T-cell (primary cell): ENCODE results near the gene ADAMTS13. TPM values are rescaled to one million over a fixed set of nuclear protein-coding genes. Genes with fewer than 3 reads are reported as not detected.

Experiments
- ATAC-seq, 4 experiments: fragments of 200-7000 bp in 3 of 4; fragments of 150-1000 bp in 1 of 4; cut with Tn5 transposase; replicated peaks in 1 of 4; 1 replicate in 3 of 4; 2 replicates in 1 of 4; pipeline ENCODE4 v1.10.0; 2021; ENCODE audit warnings: moderate library complexity in 3 of 4, mild to moderate bottlenecking in 2 of 4, moderate number of reproducible peaks in 1 of 4
- CTCF ChIA-PET, 2 donors: fragments of 300-600 bp; sonication (Branson Sonifier 250); formaldehyde crosslinking; loops; one replicate each; lab custom pipeline; 2022; ENCODE audit warnings: antibody characterized with exemption in 2 of 2; lab: Charles Lee
- POLR2A ChIA-PET, 2 donors: fragments of 300-600 bp; sonication (Branson Sonifier 250); formaldehyde crosslinking; loops; one replicate each; lab custom pipeline; 2022; ENCODE audit warnings: antibody characterized with exemption in 2 of 2; lab: Charles Lee
- DNase-seq, 35 experiments: peaks; one replicate each; pipeline versions ENCODE4 v3.0.0 to v3.0.0-alpha.2; 2013 to 2023
- H3K27ac ChIP-seq: one replicate; pipeline ENCODE4 v1.5.1; 2013; ENCODE audit warnings: low read length
- H3K27me3 ChIP-seq, 2 experiments: replicated peaks in 1 of 2; 1 replicate in 1 of 2; 2 replicates in 1 of 2; pipeline versions ENCODE4 v1.6.1 to v1.7.0; 2013; ENCODE audit warnings: low read length in 1 of 2, mixed read lengths in 1 of 2; ENCODE audit not compliant: control insufficient read depth in 2 of 2, insufficient read depth in 2 of 2; ENCODE audit errors: extremely low read depth in 1 of 2
- H3K36me3 ChIP-seq, 2 donors: 1 replicate in 1 of 2; 2 replicates in 1 of 2; pipeline versions ENCODE4 v1.6.1 to v1.7.0; 2013; ENCODE audit warnings: low read length in 1 of 2; ENCODE audit not compliant: control insufficient read depth in 2 of 2, insufficient read depth in 1 of 2; ENCODE audit errors: extremely low read depth in 1 of 2
- H3K4me1 ChIP-seq, 2 experiments: 1 replicate in 1 of 2; 2 replicates in 1 of 2; pipeline versions ENCODE4 v1.6.1 to v1.7.0; 2013; ENCODE audit warnings: low read length in 2 of 2, mixed read lengths in 1 of 2; ENCODE audit not compliant: insufficient read depth in 2 of 2, control insufficient read depth in 1 of 2; ENCODE audit errors: extremely low read depth in 1 of 2
- H3K4me3 ChIP-seq, 2 donors: 1 replicate in 1 of 2; 2 replicates in 1 of 2; pipeline versions ENCODE4 v1.5.1 to v1.7.0; 2013; ENCODE audit warnings: mild to moderate bottlenecking in 2 of 2, low read length in 1 of 2, moderate library complexity in 1 of 2; ENCODE audit not compliant: control insufficient read depth in 1 of 2; ENCODE audit errors: extremely low read depth in 1 of 2
- H3K9me3 ChIP-seq: 2 replicates; pipeline ENCODE4 v1.7.0; 2013
- H3K27ac Mint-ChIP-seq, 2 donors: one replicate each; pipeline ENCODE4 v1.8.0; 2020 to 2021; ENCODE audit warnings: mild to moderate bottlenecking in 2 of 2, mixed read lengths in 2 of 2
- H3K27me3 Mint-ChIP-seq, 2 donors: one replicate each; pipeline ENCODE4 v1.8.0; 2021 to 2022; ENCODE audit warnings: mixed read lengths in 2 of 2
- H3K36me3 Mint-ChIP-seq: one replicate; pipeline ENCODE4 v1.8.0; 2021; ENCODE audit warnings: mixed read lengths
- H3K4me1 Mint-ChIP-seq, 3 donors: one replicate each; pipeline ENCODE4 v1.8.0; 2020 to 2022; ENCODE audit warnings: mixed read lengths in 3 of 3, mild to moderate bottlenecking in 1 of 3
- H3K4me3 Mint-ChIP-seq, 3 donors: one replicate each; pipeline ENCODE4 v1.8.0; 2020 to 2022; ENCODE audit warnings: mild to moderate bottlenecking in 3 of 3, mixed read lengths in 3 of 3, moderate library complexity in 3 of 3
- H3K9me3 Mint-ChIP-seq, 3 donors: one replicate each; pipeline ENCODE4 v1.8.0; 2020 to 2022; ENCODE audit warnings: mixed read lengths in 3 of 3
- WGBS: methylation state at CpG from one replicate; pipeline ENCODE4 v1.1.5; 2013; ENCODE audit warnings: missing lambda C conversion rate; ENCODE audit not compliant: insufficient coverage; 5-methylcytosine and 5-hydroxymethylcytosine counted together
- total RNA-seq, 35 experiments: library from RNA in 6 of 35; stranded (reverse) in 6 of 35; fragments of 120-200 nt in 1 of 35; gene quantifications; one replicate each; pipeline versions ENCODE4 v1.2.1 to v1.2.4 and lab custom pipeline; 2013 to 2026

Gene ADAMTS13
- total RNA-seq, 5 donors from 2014 or later (not counting 1 experiment from before 2014, with no cell fraction given): 1.3 to 3.3 (median 2.4) TPM

- H3K27me3 ChIP-seq: peaks cover 0 to 51% of the 10 kb centered on the region in 2 experiments
- no peak overlapping the region for H3K4me3 ChIP-seq
- H3K27ac Mint-ChIP-seq: no peak overlapping the region
- DNase-seq (no peak), ATAC-seq (peak in 1 of 4 experiments; percentile 12)
- no peaks in the 10 kb centered on the region for H3K9me3 Mint-ChIP-seq
- H3K4me3 Mint-ChIP-seq: no peak overlapping the region
- ChIA-PET CTCF (no interaction called here), POLR2A (no interaction called here)
- H3K36me3 ChIP-seq: no peaks in the 10 kb centered on the region
- peaks cover 0 to 13% of the 10 kb centered on the region in 2 donors for H3K27me3 Mint-ChIP-seq
- no peaks in the 10 kb centered on the region for H3K36me3 Mint-ChIP-seq
- H3K4me1 ChIP-seq: no peaks in the 10 kb centered on the region
- H3K27ac ChIP-seq: no peak overlapping the region
- no peaks in the 10 kb centered on the region for H3K9me3 ChIP-seq
- 90% methylated on average over 23 of the region's 23 CpGs for WGBS
- no peaks in the 10 kb centered on the region for H3K4me1 Mint-ChIP-seq
Measured at GRCh38 chr9:133493845-133494540, 71.8 kb downstream of the ADAMTS13 start.

- Mint-ChIP-seq H3K27me3 (peaks cover 0 to 12% of the 10 kb centered on the region in 2 donors), H3K4me1 (no peaks in the 10 kb centered on the region), H3K27ac (no peak overlapping the region), H3K36me3 (no peaks in the 10 kb centered on the region), H3K9me3 (no peaks in the 10 kb centered on the region), H3K4me3 (no peak overlapping the region)
- Histone ChIP-seq H3K9me3 (no peaks in the 10 kb centered on the region), H3K4me3 (no peak overlapping the region), H3K4me1 (no peaks in the 10 kb centered on the region), H3K27me3 (peaks cover 0 to 51% of the 10 kb centered on the region in 2 experiments), H3K36me3 (no peaks in the 10 kb centered on the region), H3K27ac (no peak overlapping the region)
- 90% methylated on average over 20 of the region's 24 CpGs for WGBS
- ChIA-PET CTCF (no interaction called here), POLR2A (no interaction called here)
- no peak for DNase-seq
- no peak for ATAC-seq
Measured at GRCh38 chr9:133494636-133495326, 72.6 kb downstream of the ADAMTS13 start.

GRCh38 chr9:133495327-133496293 is 73.4 kb downstream of the ADAMTS13 start:
- peaks cover 0 to 10% of the 10 kb centered on the region in 2 donors for H3K27me3 Mint-ChIP-seq
- no peak for DNase-seq
- H3K27ac Mint-ChIP-seq: no peak overlapping the region
- Histone ChIP-seq H3K4me1 (no peaks in the 10 kb centered on the region), H3K4me3 (no peak overlapping the region), H3K9me3 (no peaks in the 10 kb centered on the region), H3K36me3 (no peaks in the 10 kb centered on the region), H3K27me3 (peaks cover 0 to 48% of the 10 kb centered on the region in 2 experiments), H3K27ac (no peak overlapping the region)
- no peaks in the 10 kb centered on the region for H3K4me1 Mint-ChIP-seq
- ChIA-PET CTCF (interaction anchor here in 1 of 2 donors (0.9 kb wide), 1 partner anchor 13 kb away, joined by 3 read pairs; no protein-coding TSS in a partner anchor), POLR2A (no interaction called here)
- H3K36me3 Mint-ChIP-seq: no peaks in the 10 kb centered on the region
- 96% methylated on average over 24 of the region's 24 CpGs for WGBS
- no peak for ATAC-seq
- H3K4me3 Mint-ChIP-seq: no peak overlapping the region
- no peaks in the 10 kb centered on the region for H3K9me3 Mint-ChIP-seq

- Mint-ChIP-seq H3K27ac (no peak overlapping the region), H3K27me3 (peaks cover 0 to 10% of the 10 kb centered on the region in 2 donors), H3K4me1 (no peaks in the 10 kb centered on the region), H3K9me3 (peaks cover 5 to 13% (median 7%) of the 10 kb centered on the region in 3 donors), H3K4me3 (no peak overlapping the region), H3K36me3 (peaks cover 5% of the 10 kb centered on the region)
- Histone ChIP-seq H3K4me1 (no peaks in the 10 kb centered on the region), H3K4me3 (no peak overlapping the region), H3K36me3 (no peaks in the 10 kb centered on the region), H3K9me3 (no peaks in the 10 kb centered on the region), H3K27ac (no peak overlapping the region), H3K27me3 (peaks cover 0 to 35% of the 10 kb centered on the region in 2 experiments)
- DNase-seq: no peak
- no peak for ATAC-seq
- 87% methylated on average over 31 of the region's 35 CpGs for WGBS
- POLR2A ChIA-PET: interaction anchor here in 1 of 2 donors (0.6 kb wide), 1 partner anchor 307 kb away, joined by 3 read pairs; no protein-coding TSS in a partner anchor
- CTCF ChIA-PET: no interaction called here
Measured at GRCh38 chr9:133496861-133497842, 75.0 kb downstream of the ADAMTS13 start.

GRCh38 chr9:133499132-133499891 is 77.1 kb downstream of the ADAMTS13 start:
- WGBS: 89% methylated on average over 19 of the region's 19 CpGs
- Mint-ChIP-seq H3K4me3 (no peak overlapping the region), H3K9me3 (peaks cover 11 to 19% (median 12%) of the 10 kb centered on the region in 3 donors), H3K36me3 (peaks cover 10% of the 10 kb centered on the region), H3K27me3 (peaks cover 0 to 18% of the 10 kb centered on the region in 2 donors), H3K4me1 (no peaks in the 10 kb centered on the region), H3K27ac (no peak overlapping the region)
- ChIA-PET POLR2A (no interaction called here), CTCF (no interaction called here)
- no peak for DNase-seq
- Histone ChIP-seq H3K27ac (no peak overlapping the region), H3K27me3 (peaks cover 0 to 28% of the 10 kb centered on the region in 2 experiments), H3K4me3 (no peak overlapping the region), H3K36me3 (no peaks in the 10 kb centered on the region), H3K4me1 (no peaks in the 10 kb centered on the region), H3K9me3 (peaks cover 2% of the 10 kb centered on the region)
- ATAC-seq: no peak
